GM21390 (cell line): Measurements from ENCODE around the gene PPARG.
"Not testable (repeated sequence)": the region's sequence is repeated elsewhere in the genome, so short reads cannot be mapped to it uniquely, and the experiment has no call there.

ENCODE experiments used
- ATAC-seq: cut with Tn5 transposase; IDR thresholded peaks from one replicate; pipeline ENCODE4 v1.9.1; 2021; ENCODE audit not compliant: unreplicated experiment

Gene PPARG

GRCh38 chr3:12278566-12278965, 10.3 kb upstream of the PPARG start:
- no peak for ATAC-seq

GRCh38 chr3:12279591-12280326, 9.1 kb upstream of the PPARG start:
- ATAC-seq, result no peak

GRCh38 chr3:12280357-12280806, 8.5 kb upstream of the PPARG start:
- no peak for ATAC-seq

DNA sequence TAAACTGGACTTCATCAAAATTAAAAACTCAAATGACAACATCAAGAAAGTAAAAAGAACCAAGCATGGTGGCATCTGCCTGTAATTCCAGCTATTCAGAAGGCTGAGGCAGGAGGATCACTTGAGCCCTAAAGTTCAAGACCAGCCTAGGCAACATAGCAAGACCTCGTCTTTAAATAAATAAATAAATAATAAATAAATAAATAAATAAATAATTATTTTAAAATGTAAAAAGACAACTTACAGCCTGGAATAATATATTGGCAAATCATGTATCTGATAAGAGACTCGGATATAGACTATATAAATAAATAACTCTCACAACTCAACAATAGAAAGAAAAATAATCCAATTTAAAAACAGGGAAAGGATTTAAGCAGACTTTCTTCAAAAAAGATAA, 4.3 kb upstream of the PPARG start:
- no peak for ATAC-seq

- ATAC-seq, result no peak
Observed at GRCh38 chr3:12285003-12285555, 3.8 kb upstream of the PPARG start.

DNA sequence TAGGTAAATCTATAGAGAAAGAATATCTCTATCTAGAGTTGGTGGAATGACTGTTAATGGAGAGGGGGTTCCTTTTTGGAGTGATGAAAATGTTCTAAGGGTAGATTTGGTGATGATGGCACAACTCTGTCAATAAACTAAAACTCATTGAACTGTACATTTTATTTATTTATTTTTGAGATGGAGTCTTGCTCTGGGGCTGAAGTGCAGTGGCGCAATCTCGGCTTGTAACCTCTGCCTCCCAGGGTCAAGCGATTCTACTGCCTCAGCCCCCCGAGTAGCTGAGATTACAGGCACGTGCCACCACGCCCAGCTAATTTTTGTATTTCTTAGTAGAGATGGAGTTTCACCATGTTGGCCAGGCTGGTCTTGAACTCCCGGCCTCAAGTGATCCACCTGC, 3.1 kb upstream of the PPARG start:
- ATAC-seq, result not testable (repeated sequence)

GRCh38 chr3:12286504-12286903, 2.4 kb upstream of the PPARG start:
- no peak for ATAC-seq

- ATAC-seq, result no peak
Observed at GRCh38 chr3:12286927-12287726, 1.7 kb upstream of the PPARG start.

DNA sequence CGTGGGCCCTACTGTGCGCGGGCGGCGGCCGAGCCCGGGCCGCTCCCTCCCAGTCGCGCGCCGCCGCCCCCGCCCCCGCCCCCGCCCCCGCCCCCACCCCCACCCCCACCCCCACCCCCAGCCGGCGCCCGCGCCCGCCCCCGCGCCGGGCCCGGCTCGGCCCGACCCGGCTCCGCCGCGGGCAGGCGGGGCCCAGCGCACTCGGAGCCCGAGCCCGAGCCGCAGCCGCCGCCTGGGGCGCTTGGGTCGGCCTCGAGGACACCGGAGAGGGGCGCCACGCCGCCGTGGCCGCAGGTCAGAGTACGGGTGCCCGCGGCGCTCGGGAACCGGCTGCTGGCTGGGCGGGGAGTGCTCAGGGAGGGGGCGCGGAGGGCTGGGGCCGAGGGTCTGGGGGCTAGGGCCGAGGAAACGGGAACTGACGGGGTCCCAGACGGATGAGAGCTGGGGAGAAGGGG, 1.1 kb upstream of the PPARG start:
- no peak for ATAC-seq

GRCh38 chr3:12289524-12289923, 654 bp downstream of the PPARG start:
- no peak for ATAC-seq

GRCh38 chr3:12292770-12293169, 3.9 kb downstream of the PPARG start:
- ATAC-seq, result no peak

GRCh38 chr3:12294885-12295580, 6.2 kb downstream of the PPARG start:
- ATAC-seq, result no peak

GRCh38 chr3:12296511-12296910, 7.6 kb downstream of the PPARG start:
- ATAC-seq, result no peak

DNA sequence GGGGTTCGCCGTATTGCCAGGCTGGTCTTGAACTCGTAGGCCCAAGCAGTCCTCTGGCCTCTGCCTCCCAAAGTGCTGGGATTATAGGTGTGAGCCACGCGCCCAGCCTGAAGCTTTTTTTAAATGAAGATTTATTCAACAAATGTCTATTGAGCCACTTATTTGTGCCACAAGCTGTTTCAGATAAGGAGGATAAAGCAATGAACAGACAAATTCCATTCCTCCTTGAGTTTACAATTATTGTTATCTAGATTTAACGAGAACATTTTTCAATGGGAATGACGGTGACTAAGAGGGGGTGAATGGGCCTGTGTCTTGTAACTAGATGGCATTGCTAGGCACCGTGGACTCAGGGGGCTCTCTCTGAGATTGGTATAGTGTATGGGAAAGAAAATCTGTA, 10.2 kb downstream of the PPARG start:
- ATAC-seq, result no peak

DNA sequence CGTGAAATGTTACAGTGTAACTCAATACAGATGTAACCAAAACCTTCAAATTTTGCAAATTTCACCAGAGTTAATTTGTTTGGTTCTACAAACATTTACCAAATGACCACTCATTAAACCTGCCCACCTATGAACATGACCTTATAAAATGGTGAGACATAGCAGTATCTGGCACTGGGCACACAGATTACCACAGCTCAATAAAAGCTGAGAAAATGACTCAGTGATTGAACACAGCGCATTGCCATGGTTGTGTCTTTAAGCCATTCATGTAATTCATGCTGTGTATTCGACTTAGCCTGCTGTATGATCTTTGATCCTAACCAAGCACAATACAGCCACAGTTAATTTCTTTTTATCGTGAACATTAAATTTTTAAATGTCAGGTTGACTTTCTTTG, 11.3 kb downstream of the PPARG start:
- ATAC-seq, result no peak

GRCh38 chr3:12301031-12301430, 12.2 kb downstream of the PPARG start:
- no peak for ATAC-seq

DNA sequence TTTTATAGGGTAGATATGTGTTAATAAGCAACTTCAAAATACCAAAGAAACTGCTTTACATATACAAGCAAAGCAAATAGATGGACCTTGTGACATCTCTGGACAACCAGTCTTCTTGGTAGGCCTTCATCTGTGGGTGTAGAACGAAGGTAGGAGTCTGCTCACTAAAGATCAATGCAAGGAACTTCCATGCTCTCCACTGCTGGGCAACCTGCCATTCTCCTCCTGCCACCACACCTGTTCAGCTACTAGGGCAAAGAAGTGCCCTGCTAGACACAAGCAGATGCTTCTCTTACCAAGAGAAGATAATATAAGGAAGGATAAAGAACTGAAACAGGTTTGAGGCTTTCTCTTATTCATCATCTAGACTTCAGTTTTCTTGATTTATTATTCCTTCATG, 12.6 kb downstream of the PPARG start:
- no peak for ATAC-seq

GRCh38 chr3:12302564-12302963, 13.7 kb downstream of the PPARG start:
- ATAC-seq, result no peak

DNA sequence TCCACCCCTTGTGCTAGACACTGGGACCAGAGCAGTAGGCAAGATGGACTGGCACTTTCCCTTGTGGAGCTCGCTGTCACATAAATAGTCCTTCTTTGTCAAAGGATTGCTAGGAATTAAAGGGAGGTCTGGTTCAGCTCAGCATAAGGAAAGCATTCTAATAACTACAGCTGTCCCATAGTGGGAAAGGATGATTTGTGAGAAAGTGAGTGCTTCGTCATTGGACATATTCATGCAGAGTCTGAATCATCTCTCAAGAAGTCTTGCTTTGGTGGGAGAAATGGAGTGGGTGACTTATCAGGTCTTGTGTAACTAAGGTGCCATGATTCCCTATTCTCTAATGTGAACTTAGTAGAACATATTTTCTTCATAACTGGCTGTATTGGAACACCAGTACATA, 14.7 kb downstream of the PPARG start:
- no peak for ATAC-seq

DNA sequence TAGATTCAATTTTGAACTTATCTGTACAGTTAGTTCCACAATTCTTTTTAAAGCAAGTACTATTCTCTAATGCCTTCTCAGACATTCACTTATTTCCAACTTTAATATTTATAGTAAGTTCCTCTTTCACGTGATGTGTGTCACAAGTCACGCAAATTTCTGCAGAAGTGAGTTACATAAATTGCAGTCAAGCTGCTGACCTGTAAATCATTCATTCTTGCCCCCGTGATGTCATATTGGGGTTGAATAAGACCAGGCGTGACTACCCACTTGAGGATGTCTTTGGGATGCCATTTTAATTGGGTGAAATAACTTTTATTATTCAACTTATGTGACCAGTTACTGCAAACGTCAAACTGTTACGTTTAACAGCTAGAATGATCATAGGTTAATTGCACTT, 15.1 kb downstream of the PPARG start:
- ATAC-seq, result no peak

GRCh38 chr3:12307136-12307535, 18.3 kb downstream of the PPARG start:
- no peak for ATAC-seq
